Upper lobe of left lung (tissue), 6 donors: ENCODE results near the gene TMEM154. TPM values are rescaled to one million over a fixed set of nuclear protein-coding genes. Genes with fewer than 3 reads are reported as not detected.

Experiments used
- ATAC-seq, 2 donors: fragments of 200-7000 bp; cut with Tn5 transposase; one replicate each; pipeline ENCODE4 v1.9.1; 2022; ENCODE audit warnings: mild to moderate bottlenecking in 2 of 2, moderate library complexity in 2 of 2; ENCODE audit not compliant: low FRiP score in 2 of 2
- DNase-seq, 2 donors: peaks; one replicate each; pipeline ENCODE4 v3.0.0-alpha.2; 2019 to 2020
- H3K27ac ChIP-seq, 4 donors: fragments of 200-600 bp; sonication (generic); one replicate each; pipeline ENCODE4 v1.5.1; 2016 to 2019
- H3K27me3 ChIP-seq, 4 donors: fragments of 200-600 bp; sonication (generic); one replicate each; pipeline ENCODE4 v1.5.1; 2017 to 2019
- H3K36me3 ChIP-seq, 4 donors: fragments of 200-600 bp; sonication (generic); one replicate each; pipeline ENCODE4 v1.5.1; 2016 to 2019
- H3K4me1 ChIP-seq, 4 donors: fragments of 200-600 bp; sonication (generic); one replicate each; pipeline ENCODE4 v1.5.1; 2018 to 2019
- H3K4me3 ChIP-seq, 4 donors: fragments of 200-600 bp; sonication (generic); one replicate each; pipeline ENCODE4 v1.5.1; 2017 to 2019; ENCODE audit warnings: mild to moderate bottlenecking in 2 of 4, moderate library complexity in 1 of 4
- H3K9me3 ChIP-seq, 4 donors: fragments of 200-600 bp; sonication (generic); one replicate each; pipeline ENCODE4 v1.5.1; 2018 to 2019
- CTCF ChIP-seq, 6 experiments: fragments of 450-650 bp in 4 of 6; fragments of 200-600 bp in 2 of 6; sonication (generic) in 2 of 6; IDR thresholded peaks; one replicate each; pipeline ENCODE4 v1.5.1; 2016 to 2019; ENCODE audit warnings: antibody characterized with exemption in 6 of 6
- EP300 ChIP-seq, 4 donors: sonication (generic); formaldehyde crosslinking; IDR thresholded peaks; one replicate each; pipeline ENCODE4 v1.5.1; 2017; ENCODE audit warnings: antibody characterized with exemption in 4 of 4, control low read depth in 2 of 4
- POLR2A ChIP-seq, 4 donors: fragments of 450-650 bp; IDR thresholded peaks; one replicate each; pipeline ENCODE4 v1.5.1; 2016 to 2017; ENCODE audit warnings: antibody characterized with exemption in 4 of 4, mild to moderate bottlenecking in 2 of 4
- POLR2AphosphoS5 ChIP-seq, 2 donors: sonication (generic); formaldehyde crosslinking; IDR thresholded peaks; one replicate each; pipeline ENCODE4 v1.5.1; 2017; ENCODE audit warnings: antibody characterized with exemption in 2 of 2
- WGBS, 2 donors: methylation state at CpG; one replicate each; pipeline ENCODE4 v1.1.5; 2017 to 2018; 5-methylcytosine and 5-hydroxymethylcytosine counted together
- total RNA-seq, 6 donors: library from RNA; depleted of rRNA in 4 of 6; stranded (reverse); fragments of >200 nt in 4 of 6; gene quantifications; one replicate each; pipeline versions ENCODE4 v1.1.0 to v1.2.1, GENCODE V29; 2016 to 2021
- donor health status: DM: no; HTN: no; CAD: no; lungs with moderate emphysema.
- donor health status: DM: no; HTN: yes; CAD: no; lungs with severe emphysema.

Gene TMEM154
- total RNA-seq, 6 donors from 2014 or later: 2.4 to 18.7 (median 6.0) TPM

- 52 to 62% methylated on average over 1 of the region's 1 CpG for whole genome bisulfite sequencing, 2 donors
- H3K4me1 ChIP-seq: no peaks in the 10 kb centered on the region
Measured at GRCh38 chr4:152698089-152698499, 18.3 kb upstream of the TMEM154 start.

GRCh38 chr4:152697284-152698088, 17.7 kb upstream of the TMEM154 start:
- H3K4me1 ChIP-seq: no peaks in the 10 kb centered on the region
- no peak for ATAC-seq
- WGBS, 2 donors: 62 to 69% methylated on average over 3 of the region's 3 CpGs

More at GRCh38 chr4:152698089-152698499, 18.3 kb upstream of the TMEM154 start:
- Histone ChIP-seq H3K27me3 (no peaks in the 10 kb centered on the region), H3K9me3 (no peaks in the 10 kb centered on the region), H3K36me3 (no peaks in the 10 kb centered on the region), H3K27ac (no peak overlapping the region), H3K4me3 (no peak overlapping the region)
- DNase-seq (no peak), ATAC-seq (no peak)
- TF ChIP-seq CTCF (IDR thresholded peaks at IDR 0.05) (no peak), POLR2AphosphoS5 (IDR thresholded peaks at IDR 0.05) (no peak), EP300 (IDR thresholded peaks at IDR 0.05) (no peak), POLR2A (IDR thresholded peaks at IDR 0.05) (no peak)

GRCh38 chr4:152696764-152697261, 17.0 kb upstream of the TMEM154 start:
- H3K9me3 ChIP-seq: no peaks in the 10 kb centered on the region
- no peak overlapping the region for H3K4me3 ChIP-seq
- H3K27me3 ChIP-seq: no peaks in the 10 kb centered on the region
- WGBS, 2 donors: 54 to 72% methylated on average over 5 of the region's 5 CpGs
- ATAC-seq (peak; percentile 48 to 49), DNase-seq (no peak)
- TF ChIP-seq POLR2A (IDR thresholded peaks at IDR 0.05) (no peak), CTCF (IDR thresholded peaks at IDR 0.05) (no peak), EP300 (IDR thresholded peaks at IDR 0.05) (no peak), POLR2AphosphoS5 (IDR thresholded peaks at IDR 0.05) (no peak)
- H3K36me3 ChIP-seq: no peaks in the 10 kb centered on the region
- H3K27ac ChIP-seq: no peak overlapping the region
- H3K4me1 ChIP-seq: no peaks in the 10 kb centered on the region

More at GRCh38 chr4:152697284-152698088, 17.7 kb upstream of the TMEM154 start:
- no peak for DNase-seq
- no peak overlapping the region for H3K4me3 ChIP-seq
- H3K27me3 ChIP-seq: no peaks in the 10 kb centered on the region
- H3K36me3 ChIP-seq: no peaks in the 10 kb centered on the region
- H3K9me3 ChIP-seq: no peaks in the 10 kb centered on the region
- no peak overlapping the region for H3K27ac ChIP-seq
- TF ChIP-seq POLR2AphosphoS5 (IDR thresholded peaks at IDR 0.05) (no peak), POLR2A (IDR thresholded peaks at IDR 0.05) (no peak), EP300 (IDR thresholded peaks at IDR 0.05) (no peak)

- H3K4me1 ChIP-seq: no peaks in the 10 kb centered on the region
- DNase-seq (no peak), ATAC-seq (no peak)
- no peak for TF ChIP-seq EP300 (IDR thresholded peaks at IDR 0.05)
- TF ChIP-seq CTCF (IDR thresholded peaks at IDR 0.05): no peak
- no peak for TF ChIP-seq POLR2A (IDR thresholded peaks at IDR 0.05)
- TF ChIP-seq POLR2AphosphoS5 (IDR thresholded peaks at IDR 0.05): no peak
- H3K27me3 ChIP-seq: no peaks in the 10 kb centered on the region
- H3K4me3 ChIP-seq: no peak overlapping the region
- no peaks in the 10 kb centered on the region for H3K9me3 ChIP-seq
- H3K27ac ChIP-seq: no peak overlapping the region
- no peaks in the 10 kb centered on the region for H3K36me3 ChIP-seq
- 92 to 97% methylated on average over 5 of the region's 5 CpGs for WGBS, 2 donors
Measured at GRCh38 chr4:152693871-152694270, 14.1 kb upstream of the TMEM154 start.

GRCh38 chr4:152691761-152692160, 12.0 kb upstream of the TMEM154 start:
- ATAC-seq (no peak), DNase-seq (no peak)
- H3K9me3 ChIP-seq: no peaks in the 10 kb centered on the region
- no peak for TF ChIP-seq CTCF (IDR thresholded peaks at IDR 0.05)
- no peak for TF ChIP-seq EP300 (IDR thresholded peaks at IDR 0.05)
- no peak for TF ChIP-seq POLR2AphosphoS5 (IDR thresholded peaks at IDR 0.05)
- TF ChIP-seq POLR2A (IDR thresholded peaks at IDR 0.05): no peak
- H3K4me1 ChIP-seq: no peaks in the 10 kb centered on the region
- 72 to 94% methylated on average over 1 of the region's 1 CpG for WGBS, 2 donors
- H3K27me3 ChIP-seq: no peaks in the 10 kb centered on the region
- H3K4me3 ChIP-seq: no peak overlapping the region
- H3K27ac ChIP-seq: no peak overlapping the region
- H3K36me3 ChIP-seq: no peaks in the 10 kb centered on the region
